ENCODE measurements around the gene ADAM12.

Gene ADAM12

GRCh38 chr10:126090443-126090842 is 297.8 kb downstream of the ADAM12 start:
- no peak for TF ChIP-seq CTCF (IDR thresholded peaks at IDR 0.05; ENCODE audit: low read length, missing control alignments)

DNA sequence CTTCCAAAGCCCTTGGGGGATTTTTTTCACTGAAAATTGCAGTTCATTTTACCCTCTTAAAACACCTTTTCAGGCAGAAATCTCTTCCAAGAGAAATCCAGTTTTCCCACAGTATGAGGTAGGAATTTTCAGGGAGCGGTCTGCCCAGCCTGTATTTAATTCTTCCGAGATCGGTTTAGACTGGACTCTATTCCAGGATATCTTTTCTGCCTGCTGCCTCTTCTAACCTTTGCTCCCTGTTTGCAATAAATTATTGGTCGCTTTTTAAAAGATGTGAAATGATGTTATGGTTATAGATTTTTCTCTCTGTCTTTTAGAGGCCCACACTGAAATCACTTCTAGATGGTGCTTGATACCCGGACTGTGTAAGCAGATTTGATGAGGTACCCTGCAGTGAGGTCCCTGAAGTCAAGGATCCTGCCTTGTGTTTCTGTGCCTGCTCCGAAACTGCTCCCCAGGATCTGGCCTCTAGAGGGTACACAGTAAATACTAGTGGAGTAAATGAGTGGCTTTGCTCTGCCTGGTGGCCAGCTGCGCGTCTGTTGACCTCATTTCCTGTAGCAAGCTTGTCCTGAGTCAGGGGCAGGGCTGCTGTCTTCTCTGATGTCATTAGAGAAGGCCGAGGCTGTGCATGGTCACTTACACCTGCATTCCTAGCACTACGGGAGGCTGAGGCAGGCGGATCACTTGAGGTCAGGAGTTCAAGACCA is 300.3 kb downstream of the ADAM12 start:
- TF ChIP-seq CTCF (IDR thresholded peaks at IDR 0.05; ENCODE audit: low read length, missing control alignments) = peak; percentile 7
- peak; percentile 54 for DNase-seq (ENCODE audit: low read depth)
- H3K4me3 ChIP-seq (replicated peaks; ENCODE audit: low read depth, low read length) = no peak overlapping the region

More at GRCh38 chr10:126090443-126090842, 297.8 kb downstream of the ADAM12 start:
- no peak for DNase-seq (ENCODE audit: low read depth)
- H3K4me3 ChIP-seq (replicated peaks; ENCODE audit: low read depth, low read length) = no peak overlapping the region

GRCh38 chr10:126087153-126087680 is 301.1 kb downstream of the ADAM12 start:
- H3K4me3 ChIP-seq (replicated peaks; ENCODE audit: low read depth, low read length) = no peak overlapping the region
- DNase-seq (ENCODE audit: low read depth) = no peak
- no peak for TF ChIP-seq CTCF (IDR thresholded peaks at IDR 0.05; ENCODE audit: low read length, missing control alignments)

DNA sequence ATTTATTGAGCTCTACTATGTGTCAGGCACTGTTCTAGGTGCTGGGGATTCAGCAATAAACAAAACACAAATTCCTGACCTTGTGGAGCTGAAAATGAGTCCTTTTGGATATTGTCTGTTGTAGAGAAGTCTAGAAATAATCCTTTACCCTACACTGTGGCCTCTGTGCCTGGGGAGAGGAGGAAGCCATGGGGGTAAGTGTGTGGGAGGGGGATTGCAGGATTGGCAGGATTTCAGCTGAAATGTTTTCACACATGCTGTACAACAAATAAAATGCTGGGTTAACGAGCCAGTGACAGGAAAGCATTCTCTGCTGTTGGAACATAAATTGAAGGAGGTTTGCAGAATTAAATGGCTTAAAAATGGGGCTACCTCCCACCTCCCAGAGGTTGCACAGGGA is 302.5 kb downstream of the ADAM12 start:
- H3K4me3 ChIP-seq (replicated peaks; ENCODE audit: low read depth, low read length) = no peak overlapping the region
- no peak for TF ChIP-seq CTCF (IDR thresholded peaks at IDR 0.05; ENCODE audit: low read length, missing control alignments)
- DNase-seq (ENCODE audit: low read depth) = no peak

DNA sequence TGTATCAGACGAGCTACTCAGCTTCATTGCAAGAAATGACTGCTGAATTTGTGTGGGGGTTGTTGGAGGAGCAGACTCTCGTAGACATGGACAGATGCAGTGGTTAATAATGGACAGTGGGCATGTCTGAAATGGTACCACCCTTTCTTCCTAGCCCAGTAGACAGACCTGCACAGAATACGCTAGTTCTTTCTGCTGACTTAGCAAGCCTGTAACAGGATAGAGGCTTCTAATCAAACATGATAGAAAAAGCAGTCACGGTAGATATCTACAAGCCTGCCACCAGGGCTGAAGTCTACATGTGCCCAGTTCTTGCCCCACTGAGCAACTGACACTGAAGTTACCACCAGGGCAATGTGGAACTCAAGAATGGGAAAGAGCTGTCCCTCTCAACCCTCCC is 303.9 kb downstream of the ADAM12 start:
- TF ChIP-seq CTCF (IDR thresholded peaks at IDR 0.05; ENCODE audit: low read length, missing control alignments) = no peak
- no peak for DNase-seq (ENCODE audit: low read depth)
- no peak overlapping the region for H3K4me3 ChIP-seq (replicated peaks; ENCODE audit: low read depth, low read length)

DNA sequence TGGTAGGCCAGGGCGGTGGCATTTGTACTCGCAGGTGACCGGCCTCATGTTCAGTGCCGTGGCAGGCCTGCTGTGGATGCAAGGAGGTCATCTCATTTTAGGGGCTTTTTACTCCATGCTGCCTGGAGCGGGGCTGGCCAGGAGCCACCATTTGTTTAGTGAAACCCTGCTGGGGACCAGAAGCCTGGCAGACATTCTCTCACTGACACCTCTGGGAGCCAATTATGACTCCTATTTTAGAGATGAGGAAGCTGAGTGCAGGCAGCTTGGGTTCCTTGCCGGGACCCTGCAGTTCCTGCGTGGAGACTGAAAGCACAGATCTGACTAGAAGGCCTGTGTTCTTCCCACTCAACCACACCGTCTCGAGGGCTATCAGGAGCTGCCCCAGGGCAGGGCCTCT is 305.3 kb downstream of the ADAM12 start:
- DNase-seq (ENCODE audit: low read depth) = no peak
- H3K4me3 ChIP-seq (replicated peaks; ENCODE audit: low read depth, low read length) = no peak overlapping the region
- TF ChIP-seq CTCF (IDR thresholded peaks at IDR 0.05; ENCODE audit: low read length, missing control alignments) = no peak
